ENCODE measurements around the gene TSPAN3.

- no peak for TF ChIP-seq CTCF (IDR thresholded peaks at IDR 0.05)
- no peak for TF ChIP-seq ZFX (IDR thresholded peaks at IDR 0.05; ENCODE audit: borderline replicate concordance)
These were observed 78.9 kb downstream of the TSPAN3 start for GRCh38 chr15:76991741-76992645.
